SKM-1 treated with dmso at 0.1 percent for 144 hours (cell line): ENCODE measurements around the gene TMEM79.

Source experiments
- DNase-seq: peaks from one replicate; lab custom pipeline; 2025; ENCODE audit not compliant: unreplicated experiment; lab: John Stamatoyannopoulos, UW

Gene TMEM79, protein sequence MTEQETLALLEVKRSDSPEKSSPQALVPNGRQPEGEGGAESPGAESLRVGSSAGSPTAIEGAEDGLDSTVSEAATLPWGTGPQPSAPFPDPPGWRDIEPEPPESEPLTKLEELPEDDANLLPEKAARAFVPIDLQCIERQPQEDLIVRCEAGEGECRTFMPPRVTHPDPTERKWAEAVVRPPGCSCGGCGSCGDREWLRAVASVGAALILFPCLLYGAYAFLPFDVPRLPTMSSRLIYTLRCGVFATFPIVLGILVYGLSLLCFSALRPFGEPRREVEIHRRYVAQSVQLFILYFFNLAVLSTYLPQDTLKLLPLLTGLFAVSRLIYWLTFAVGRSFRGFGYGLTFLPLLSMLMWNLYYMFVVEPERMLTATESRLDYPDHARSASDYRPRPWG

DNA sequence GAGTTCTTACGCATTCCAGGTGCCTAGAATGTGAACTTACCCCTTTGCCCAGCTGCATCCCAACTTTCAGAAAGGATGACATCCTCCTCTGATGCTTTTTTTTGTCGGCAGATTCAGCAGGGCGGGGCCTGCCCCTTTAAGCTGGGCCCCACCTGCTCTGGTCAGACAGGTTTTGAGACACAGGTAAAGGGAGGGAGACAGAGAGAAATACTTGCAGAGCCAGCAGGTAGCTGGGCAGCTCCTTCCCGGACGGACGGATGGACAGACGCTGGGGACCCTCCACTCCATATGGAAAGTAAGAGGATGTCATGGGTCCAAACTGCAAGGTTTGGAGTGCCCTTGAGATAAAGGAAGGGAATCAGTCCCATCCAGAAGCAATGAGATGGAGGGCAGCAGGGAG lies at the start of gene TMEM79:
TMEM79 (plus strand) TSS at position 214 of the 400 bp plus-strand sequence. CDS start 902 bp downstream, outside the sequence.
- no peak for DNase-seq

DNA sequence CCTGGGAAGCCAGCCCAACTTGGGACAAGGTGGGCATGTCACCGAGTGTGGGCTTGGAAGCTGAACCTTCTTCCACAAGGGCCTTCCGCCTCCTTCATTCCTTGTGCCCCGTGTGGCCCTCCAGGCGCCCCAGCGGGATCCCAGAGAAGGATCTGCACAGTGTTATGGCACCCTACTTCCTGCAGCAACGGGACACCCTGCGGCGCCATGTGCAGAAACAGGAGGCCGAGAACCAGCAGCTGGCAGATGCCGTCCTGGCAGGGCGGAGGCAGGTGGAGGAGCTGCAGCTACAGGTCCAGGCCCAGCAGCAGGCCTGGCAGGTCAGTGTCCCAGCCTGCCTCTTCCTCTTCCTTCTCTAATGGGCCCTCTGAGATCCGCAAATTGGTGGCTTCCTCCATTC lies 48.0 kb upstream of the TMEM79 start:
- no peak for DNase-seq

DNA sequence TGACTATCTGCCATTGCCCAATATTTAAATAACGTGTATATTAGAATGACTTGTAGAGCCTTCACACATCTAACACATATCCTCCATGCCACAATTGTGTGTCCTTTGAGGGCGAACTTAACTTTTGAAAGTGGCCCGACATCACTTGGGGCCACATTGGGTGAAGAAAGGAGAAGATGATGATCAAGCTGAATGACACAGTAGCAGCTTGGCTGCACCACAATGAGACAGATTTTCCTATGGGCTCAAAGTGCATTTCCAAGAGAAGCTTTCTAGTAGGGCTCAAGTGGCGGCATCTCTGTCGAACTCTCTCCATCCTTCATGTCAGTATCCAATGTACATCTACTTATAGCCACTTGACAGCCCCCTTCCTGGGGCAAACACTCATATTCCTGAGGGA lies 45.9 kb upstream of the TMEM79 start:
- no peak for DNase-seq

DNA sequence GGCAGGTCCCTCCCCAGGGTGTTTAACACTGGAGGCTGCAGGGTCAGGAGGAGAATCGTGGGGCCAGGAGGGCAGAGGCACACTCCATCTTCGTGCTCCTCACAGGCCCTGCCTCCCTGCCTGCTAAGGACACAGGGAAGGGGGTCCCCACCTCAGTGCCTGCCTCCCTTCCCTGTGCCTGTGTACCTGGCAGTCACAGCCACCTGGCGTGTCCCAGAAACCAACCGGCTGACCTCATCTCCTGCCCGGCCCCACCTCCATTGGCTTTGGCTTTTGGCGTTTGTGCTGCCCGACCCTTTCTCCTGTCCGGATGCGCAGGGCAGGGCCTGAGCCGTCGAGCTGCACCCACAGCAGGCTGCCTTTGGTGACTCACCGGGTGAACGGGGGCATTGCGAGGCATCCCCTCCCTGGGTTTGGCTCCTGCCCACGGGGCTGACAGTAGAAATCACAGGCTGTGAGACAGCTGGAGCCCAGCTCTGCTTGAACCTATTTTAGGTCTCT lies 42.8 kb upstream of the TMEM79 start:
- no peak for DNase-seq

DNA sequence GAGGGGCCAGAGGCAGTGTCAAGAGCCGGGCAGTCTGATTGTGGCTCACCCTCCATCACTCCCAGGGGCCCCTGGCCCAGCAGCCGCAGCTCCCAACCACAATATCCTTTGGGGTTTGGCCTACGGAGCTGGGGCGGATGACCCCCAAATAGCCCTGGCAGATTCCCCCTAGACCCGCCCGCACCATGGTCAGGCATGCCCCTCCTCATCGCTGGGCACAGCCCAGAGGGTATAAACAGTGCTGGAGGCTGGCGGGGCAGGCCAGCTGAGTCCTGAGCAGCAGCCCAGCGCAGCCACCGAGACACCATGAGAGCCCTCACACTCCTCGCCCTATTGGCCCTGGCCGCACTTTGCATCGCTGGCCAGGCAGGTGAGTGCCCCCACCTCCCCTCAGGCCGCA lies 42.2 kb upstream of the TMEM79 start, which contains the start of gene BGLAP:
BGLAP (plus strand) TSS at position 259 of the 400 bp plus-strand sequence; CDS start at position 307, 48 bp downstream.
- no peak for DNase-seq

DNA sequence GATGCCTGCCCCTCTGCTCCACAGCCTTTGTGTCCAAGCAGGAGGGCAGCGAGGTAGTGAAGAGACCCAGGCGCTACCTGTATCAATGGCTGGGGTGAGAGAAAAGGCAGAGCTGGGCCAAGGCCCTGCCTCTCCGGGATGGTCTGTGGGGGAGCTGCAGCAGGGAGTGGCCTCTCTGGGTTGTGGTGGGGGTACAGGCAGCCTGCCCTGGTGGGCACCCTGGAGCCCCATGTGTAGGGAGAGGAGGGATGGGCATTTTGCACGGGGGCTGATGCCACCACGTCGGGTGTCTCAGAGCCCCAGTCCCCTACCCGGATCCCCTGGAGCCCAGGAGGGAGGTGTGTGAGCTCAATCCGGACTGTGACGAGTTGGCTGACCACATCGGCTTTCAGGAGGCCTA lies 41.4 kb upstream of the TMEM79 start:
- no peak for DNase-seq

DNA sequence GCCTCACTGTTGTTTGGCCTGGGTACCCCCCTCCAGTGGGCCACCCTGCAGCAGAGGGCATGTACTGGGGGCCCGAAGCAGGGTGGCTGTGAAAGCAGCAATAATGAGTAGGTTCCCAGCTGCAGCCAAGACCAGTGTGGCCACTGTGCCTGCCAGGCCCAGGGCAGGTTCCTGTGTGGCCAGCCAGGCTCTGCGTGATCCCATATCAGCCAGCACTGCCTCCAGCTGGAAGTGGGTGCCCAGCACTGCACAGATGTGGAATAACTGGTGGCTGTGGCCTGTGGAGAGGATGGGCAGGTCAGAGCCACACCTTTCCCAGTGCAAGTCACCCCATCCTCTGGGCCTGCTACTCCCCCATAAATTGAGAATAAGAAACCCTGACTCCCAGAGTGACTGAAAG lies 40.0 kb upstream of the TMEM79 start:
- no peak for DNase-seq

DNA sequence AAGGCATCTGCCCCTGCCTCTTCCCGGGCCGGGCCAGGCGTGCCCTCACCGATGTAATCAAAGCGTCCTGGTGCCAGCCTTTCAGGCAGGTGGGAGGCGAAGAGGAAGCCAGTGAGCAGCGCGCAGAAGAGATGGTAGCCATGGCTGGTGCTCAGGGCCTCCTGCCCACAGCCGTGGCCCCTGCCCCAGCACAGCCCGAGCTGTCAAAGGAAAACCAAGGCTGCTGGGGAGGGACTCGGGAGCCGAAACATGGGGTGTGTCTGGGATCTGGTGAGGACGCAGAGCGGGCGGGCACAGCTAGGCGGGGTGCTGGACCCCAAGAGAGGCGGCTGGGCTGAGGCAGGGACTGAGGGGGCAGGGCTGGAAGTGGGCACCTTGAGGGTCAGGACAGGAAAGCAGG lies 39.4 kb upstream of the TMEM79 start:
- DNase-seq = no peak

DNA sequence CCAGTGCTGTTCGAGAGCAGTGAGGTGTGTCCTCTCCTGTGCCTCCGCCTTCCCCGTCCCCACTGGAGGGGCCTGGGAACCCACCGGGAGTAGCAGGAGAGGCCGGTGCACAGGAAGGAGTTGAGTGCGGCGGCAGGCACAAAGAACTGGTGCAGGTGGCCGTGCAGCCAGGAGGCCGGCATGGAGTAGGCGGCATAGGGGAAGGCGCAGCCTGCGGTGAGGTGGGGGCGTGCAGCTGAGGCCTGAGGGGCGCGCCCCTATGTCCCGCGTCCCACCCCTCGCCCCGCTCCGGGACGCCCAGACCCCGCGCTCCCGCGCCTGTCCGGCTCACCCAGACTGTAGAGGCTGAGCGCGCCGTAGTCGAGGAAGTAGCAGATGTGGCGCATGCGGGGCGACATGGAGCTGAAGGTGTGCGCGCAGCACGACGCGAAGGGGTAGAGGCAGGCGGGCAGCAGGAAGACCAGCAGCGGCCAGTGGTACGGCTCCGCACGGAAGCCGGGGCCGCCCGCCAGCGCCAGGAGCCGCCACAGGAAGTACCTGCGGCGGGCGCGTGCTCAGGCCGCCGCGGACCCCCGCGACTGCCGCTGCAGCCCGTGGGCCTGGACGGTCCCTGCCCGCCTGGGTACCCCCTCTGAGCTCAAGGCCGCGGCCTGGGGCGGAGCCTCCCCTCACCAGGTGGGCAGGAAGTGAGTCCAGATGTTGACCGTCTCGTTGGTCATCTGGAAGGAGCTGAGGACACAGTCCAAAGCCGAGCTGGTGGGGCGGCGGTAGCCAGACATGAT lies 38.5 kb upstream of the TMEM79 start:
- DNase-seq = no peak

DNA sequence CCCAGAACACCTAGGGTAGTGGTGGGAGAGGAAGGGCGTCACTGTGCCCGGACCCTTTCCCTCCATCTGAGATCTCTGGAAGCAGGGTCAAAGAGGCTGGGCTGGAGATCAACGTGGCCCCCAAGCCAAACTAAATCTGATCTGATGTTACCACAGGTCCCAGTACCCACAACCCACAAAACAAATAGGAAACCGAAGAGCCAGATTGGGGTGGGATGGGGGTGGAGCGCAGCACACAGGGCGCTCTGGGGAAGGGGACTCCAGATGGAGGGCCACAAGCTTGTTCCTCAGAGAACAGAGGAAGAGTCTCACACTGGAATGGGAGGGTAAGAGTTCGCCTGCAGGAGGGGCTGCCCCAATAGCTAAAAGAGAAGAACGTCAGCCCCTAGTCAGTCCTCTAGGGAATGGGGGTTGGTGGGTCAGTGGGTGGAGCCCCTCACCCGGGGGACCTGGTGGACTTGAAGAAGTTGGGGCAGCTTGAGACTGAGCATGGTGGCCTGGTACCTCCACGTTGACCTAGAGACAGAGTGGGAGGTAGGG lies 37.8 kb upstream of the TMEM79 start:
- no peak for DNase-seq

DNA sequence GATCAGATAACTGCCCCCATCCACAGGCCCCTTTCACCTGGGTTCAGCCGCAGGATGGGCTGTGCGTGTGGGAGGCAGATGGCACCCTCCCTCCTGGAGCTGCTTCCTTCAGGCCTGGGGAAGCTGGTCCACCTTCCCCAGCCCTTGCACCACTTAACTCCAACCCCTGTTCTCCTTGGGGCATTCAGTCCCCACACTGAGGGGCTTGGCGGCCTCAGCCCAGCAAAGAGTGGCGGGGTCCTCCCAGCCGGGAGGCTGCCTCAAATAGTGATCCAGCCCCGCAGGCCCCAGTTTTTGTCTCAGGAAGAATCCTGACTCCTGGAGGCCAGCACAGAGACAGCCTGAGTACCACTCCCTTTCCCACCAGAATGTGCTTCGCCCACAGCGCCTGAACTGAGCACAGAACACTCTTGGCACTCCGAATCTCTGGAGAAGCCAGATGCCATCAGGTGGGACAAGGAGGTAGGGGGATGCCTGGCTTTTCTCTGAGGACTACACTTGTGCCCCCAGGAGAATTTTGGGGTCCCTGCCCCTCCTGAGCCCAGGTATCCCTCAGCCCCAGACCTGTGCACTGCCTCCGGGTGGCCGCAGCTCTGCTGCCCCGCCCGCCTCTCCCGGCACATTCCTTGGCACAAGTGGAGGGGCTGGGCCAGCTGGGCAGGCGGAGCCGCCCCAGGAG lies 37.2 kb upstream of the TMEM79 start:
- DNase-seq = no peak

DNA sequence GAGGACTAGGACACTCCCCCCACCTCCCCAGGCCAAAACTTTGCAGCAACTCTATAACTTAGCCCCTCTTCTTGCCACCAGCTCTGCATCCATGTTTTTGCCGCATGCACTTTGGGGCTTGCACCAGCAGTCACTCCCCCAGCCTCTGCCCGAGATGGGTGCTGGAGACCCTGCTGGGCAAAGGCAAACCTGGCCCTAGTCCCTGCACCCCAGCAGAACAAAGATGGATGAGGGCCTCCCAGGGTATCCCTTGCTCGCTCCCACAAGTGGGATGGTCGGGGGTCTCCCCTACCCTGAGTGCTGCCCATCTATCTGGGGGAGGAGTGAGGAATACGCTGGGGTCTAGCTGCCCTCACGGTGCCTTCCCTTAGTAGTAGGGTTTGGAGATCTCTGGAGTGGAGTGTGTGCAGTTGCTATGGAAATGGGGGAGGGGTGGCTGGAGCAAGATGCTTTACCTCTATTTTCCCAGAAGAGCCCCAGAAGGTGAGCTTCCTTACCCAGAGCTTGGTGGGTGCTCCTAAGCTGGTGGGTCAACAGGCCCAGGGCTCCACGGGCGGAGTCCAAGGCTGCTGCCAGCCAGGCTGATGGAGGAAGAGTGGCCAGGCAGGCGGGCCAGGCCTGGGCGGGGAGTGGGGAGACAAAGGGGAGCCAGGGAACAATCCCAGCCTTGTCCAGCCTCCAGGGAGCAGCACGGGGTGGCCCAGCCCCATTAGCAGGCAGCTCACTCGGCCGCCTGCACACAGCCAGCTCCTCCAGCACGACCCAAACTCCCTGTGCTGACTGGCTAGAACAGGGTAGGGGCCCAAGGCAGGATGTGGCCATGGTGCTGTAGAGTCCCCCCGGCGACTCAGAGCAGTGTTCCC lies 36.4 kb upstream of the TMEM79 start, which contains the start of gene PAQR6:
PAQR6 (minus strand) TSS at position 597 of the 863 bp plus-strand sequence. CDS start 1,325 bp downstream, outside the sequence.
- DNase-seq = no peak

DNA sequence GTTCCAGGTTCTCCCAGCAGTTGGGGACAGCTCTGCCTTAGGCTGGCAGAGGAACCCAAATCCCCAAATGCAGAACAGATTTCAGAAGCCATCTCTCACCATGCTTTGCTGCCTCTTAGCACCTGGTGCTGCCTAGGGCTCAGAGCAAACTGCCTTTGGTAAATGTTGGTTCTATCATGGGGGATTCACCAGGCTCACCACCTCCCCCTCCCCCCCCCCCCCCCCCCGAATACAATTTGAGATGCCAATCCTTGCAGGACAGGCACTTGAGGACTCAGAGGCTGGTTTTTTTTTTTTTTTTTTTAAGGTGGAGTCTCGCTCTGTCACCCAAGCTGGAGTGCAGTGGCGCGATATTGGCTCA lies 35.8 kb upstream of the TMEM79 start:
- DNase-seq = no peak

DNA sequence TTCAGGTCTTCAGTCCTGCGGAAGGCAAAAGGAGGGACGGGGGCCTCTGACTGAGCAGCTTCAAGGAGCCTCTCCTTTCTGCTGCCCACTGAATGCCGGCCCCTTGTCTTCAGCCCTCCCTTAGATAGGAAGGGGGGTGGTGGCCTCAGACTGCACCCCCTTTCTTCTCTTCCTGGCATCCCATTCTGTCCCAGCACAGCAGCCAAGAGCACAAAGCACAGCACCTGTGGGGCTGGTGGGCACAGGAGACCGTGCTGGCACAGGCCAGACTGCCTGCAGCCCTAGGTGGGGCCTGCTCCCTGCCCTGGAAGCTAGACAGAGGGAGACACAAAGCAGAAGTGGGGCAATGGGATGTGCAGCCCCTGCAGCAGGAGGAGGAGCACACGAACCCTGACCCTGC lies 34.5 kb upstream of the TMEM79 start:
- no peak for DNase-seq

DNA sequence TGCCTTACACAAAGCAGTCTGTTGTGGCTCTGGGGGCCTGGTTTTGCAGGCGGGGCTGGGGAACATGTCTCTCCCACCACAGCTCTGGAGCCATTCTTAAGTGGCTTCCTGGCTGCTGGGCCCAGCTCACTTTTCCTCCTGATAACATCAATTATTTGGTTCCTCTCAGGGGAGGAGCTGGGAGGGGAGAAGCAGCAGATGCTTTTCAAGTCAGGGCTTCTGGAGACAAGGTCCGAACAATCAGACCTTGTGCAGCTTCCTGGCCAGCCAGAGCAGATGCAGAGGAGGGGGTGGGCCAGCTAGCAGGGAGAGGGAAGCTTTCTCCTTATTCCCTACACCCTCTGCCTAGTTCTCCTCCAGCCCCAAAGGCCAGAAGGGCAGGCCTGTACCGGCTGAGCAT lies 32.6 kb upstream of the TMEM79 start:
- no peak for DNase-seq

DNA sequence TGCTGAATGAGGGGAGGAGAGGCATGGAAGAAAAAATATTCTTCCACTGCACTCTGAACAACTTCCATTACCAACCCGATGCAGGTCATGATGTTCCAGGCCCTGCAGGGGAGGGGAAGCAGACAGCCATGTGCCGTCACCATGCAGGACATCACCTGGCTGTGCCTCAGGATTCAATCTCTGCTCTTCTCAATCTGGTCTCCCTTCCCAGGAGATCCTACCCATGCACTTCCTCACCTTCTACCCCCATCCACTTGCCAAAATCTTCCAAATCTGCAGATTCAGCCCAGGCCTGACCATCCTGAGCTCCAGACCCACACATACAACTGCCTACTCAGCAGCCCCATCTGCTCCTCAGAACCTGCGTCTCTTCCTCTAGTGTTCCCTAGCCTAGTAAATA lies 30.5 kb upstream of the TMEM79 start:
- DNase-seq = no peak

DNA sequence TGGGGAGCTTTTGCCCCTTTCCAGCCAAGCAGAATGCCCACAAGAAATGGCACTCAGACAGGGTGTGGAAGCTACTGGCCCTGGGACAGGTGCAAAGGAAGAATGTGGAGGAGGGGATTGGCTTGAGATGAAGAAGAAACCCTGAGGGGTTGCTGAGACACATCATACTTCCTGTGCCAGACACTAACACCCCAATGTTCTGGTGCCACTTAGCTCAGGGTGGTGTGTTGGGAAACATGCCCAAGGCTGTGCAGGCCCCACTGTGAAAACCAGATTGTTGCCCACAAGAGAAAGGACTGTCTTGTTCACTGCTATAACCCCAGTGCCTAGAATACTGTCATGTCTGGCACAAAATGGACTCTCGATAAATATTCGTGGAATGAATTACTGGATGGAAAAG lies 26.4 kb upstream of the TMEM79 start:
- no peak for DNase-seq

DNA sequence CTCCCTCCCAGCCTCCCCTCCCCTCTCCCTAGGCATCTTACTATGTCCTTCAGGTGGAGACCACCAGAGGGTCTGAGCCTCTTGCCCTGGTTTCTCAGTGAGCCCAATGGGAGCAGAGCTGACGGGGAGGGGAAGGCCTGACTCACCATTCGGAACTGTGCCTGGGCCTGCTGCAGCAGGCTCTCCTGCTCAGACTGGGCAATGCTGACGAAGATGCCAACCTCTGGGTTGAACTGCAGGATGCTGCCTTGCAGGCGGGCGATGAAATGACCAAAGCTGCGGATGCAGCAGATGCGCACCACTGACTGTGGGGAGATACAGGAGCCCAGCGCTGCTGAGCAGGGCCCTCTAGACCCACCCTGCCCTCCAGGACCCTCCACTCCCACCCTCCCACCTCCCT lies 25.3 kb upstream of the TMEM79 start:
- DNase-seq = no peak

DNA sequence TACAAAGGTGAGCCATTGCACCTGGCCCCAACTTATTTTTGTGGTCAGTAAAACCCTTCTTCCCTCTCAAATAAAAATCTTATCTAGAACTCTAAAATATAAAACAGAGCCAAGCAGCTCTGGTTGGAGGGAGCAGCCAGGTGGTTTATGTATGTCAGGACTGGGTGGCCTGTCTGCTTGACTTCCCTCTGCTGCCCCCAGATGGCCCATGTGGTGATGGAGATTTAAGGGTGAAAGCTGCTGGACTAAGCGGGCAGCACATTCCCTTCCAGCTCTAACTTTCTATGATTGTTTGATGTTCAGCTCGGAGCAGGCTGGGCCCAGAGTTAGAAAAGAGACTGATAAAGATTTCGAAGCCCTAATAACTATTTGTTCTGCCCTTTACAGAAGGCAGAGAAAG lies 24.3 kb upstream of the TMEM79 start:
- no peak for DNase-seq

DNA sequence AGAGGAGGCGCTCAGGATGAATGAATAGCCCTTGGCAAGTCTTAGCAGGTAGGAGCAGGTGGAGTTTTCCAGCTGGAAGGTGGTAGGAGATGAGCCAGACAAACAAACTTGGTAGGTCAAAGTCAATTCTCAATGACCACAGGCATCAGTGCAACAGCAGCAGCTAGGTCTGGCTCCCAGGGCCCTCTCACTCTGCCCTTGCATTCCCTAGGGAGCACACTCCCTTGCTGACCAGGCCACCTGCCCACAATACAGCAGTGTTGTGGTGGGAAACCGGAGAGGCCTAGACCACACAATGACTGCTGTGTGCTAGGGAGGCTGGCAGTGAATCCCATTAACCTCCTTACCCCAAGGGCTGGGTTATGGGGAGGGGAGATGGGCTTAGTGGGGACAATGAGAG lies 23.2 kb upstream of the TMEM79 start:
- DNase-seq = no peak
